ENCODE data around the gene TLR8.

GRCh38 chrX:12948495-12948894 is 42.1 kb downstream of the TLR8 start:
- TF ChIP-seq CTCF (IDR thresholded peaks at IDR 0.05; ENCODE audit: low read depth, low read length, poor library complexity, severe bottlenecking) = no peak
- TF ChIP-seq EZH2phosphoT487 (IDR thresholded peaks at IDR 0.05; ENCODE audit: borderline replicate concordance, low read length) = no peak
